Lung (tissue), 12 donors: ENCODE results near the gene DOCK10. TPM values are rescaled to one million over a fixed set of nuclear protein-coding genes. Genes with fewer than 3 reads are reported as not detected.

Experiments used
- ATAC-seq: fragments of 200-7000 bp; cut with Tn5 transposase; one replicate; pipeline ENCODE4 v1.9.1; 2020; ENCODE audit warnings: moderate number of reproducible peaks; ENCODE audit not compliant: insufficient read depth, low FRiP score
- DNase-seq, 3 donors: peaks; one replicate each; pipeline ENCODE4 v3.0.0-alpha.2; 2013 to 2017
- H3K27ac ChIP-seq, 2 donors: one replicate each; pipeline ENCODE4 v1.5.1; 2013; ENCODE audit warnings: mild to moderate bottlenecking in 2 of 2, moderate library complexity in 2 of 2, control low read depth in 1 of 2, inconsistent platforms in 1 of 2, low read depth in 1 of 2, low read length in 1 of 2
- H3K27me3 ChIP-seq, 3 donors: one replicate each; pipeline ENCODE4 v1.5.1; 2013; ENCODE audit warnings: low read length in 2 of 3; ENCODE audit not compliant: control insufficient read depth in 3 of 3, insufficient read depth in 3 of 3
- H3K36me3 ChIP-seq, 4 donors: one replicate each; pipeline ENCODE4 v1.5.1; 2013; ENCODE audit warnings: low read length in 4 of 4, mild to moderate bottlenecking in 1 of 4, moderate library complexity in 1 of 4; ENCODE audit not compliant: control insufficient read depth in 4 of 4, insufficient read depth in 4 of 4
- H3K4me1 ChIP-seq, 5 donors: one replicate each; pipeline ENCODE4 v1.5.1; 2013; ENCODE audit warnings: low read length in 5 of 5, mild to moderate bottlenecking in 2 of 5, moderate library complexity in 1 of 5; ENCODE audit not compliant: control insufficient read depth in 5 of 5, insufficient read depth in 5 of 5
- H3K4me3 ChIP-seq: one replicate; pipeline ENCODE4 v1.5.1; 2013; ENCODE audit warnings: mild to moderate bottlenecking, control low read depth, moderate library complexity
- H3K9ac ChIP-seq, 2 donors: one replicate each; pipeline ENCODE4 v1.5.1; 2013; ENCODE audit warnings: low read length in 2 of 2, control low read depth in 1 of 2; ENCODE audit not compliant: insufficient read depth in 1 of 2
- H3K9me3 ChIP-seq, 4 donors: one replicate each; pipeline ENCODE4 v1.5.1; 2013; ENCODE audit warnings: low read length in 3 of 4, mild to moderate bottlenecking in 1 of 4, moderate library complexity in 1 of 4; ENCODE audit not compliant: control insufficient read depth in 4 of 4, insufficient read depth in 3 of 4
- WGBS, 2 donors: extraction: QIAGEN DNeasy Blood & Tissue Kit; methylation state at CpG; one replicate each; pipeline ENCODE4 v1.1.7; 2013; 5-methylcytosine and 5-hydroxymethylcytosine counted together
- polyA plus RNA-seq, 2 donors: library from polyadenylated mRNA; stranded (reverse); fragments of 200-250 nt; gene quantifications; one replicate each; pipeline ENCODE4 v1.2.1, GENCODE V29; 2013
- total RNA-seq, 2 donors: library from RNA; depleted of rRNA in 1 of 2; stranded (reverse); fragments of >200 nt in 1 of 2; gene quantifications; one replicate each; pipeline ENCODE4 v1.2.1, GENCODE V29; 2014 to 2021
- TF ChIP-seq, protein P1 (sequence below): IDR thresholded peaks from 2 replicates; pipeline ENCODE4 v1.5.1; 2012; ENCODE audit warnings: mild to moderate bottlenecking; ENCODE audit errors: control extremely low read depth, extremely low read depth
- donor health status: control.
- donor health status: control.
- donor health status: Bipolar disorder and iron deficiency.
- donor health status: healthy.
- donor health status: DM: yes; HTN: yes; CAD: no.

DOCK10 gene
- total and polyA plus RNA-seq, 4 donors = 3.1 to 39.8 (median 18.0) TPM

DNA sequence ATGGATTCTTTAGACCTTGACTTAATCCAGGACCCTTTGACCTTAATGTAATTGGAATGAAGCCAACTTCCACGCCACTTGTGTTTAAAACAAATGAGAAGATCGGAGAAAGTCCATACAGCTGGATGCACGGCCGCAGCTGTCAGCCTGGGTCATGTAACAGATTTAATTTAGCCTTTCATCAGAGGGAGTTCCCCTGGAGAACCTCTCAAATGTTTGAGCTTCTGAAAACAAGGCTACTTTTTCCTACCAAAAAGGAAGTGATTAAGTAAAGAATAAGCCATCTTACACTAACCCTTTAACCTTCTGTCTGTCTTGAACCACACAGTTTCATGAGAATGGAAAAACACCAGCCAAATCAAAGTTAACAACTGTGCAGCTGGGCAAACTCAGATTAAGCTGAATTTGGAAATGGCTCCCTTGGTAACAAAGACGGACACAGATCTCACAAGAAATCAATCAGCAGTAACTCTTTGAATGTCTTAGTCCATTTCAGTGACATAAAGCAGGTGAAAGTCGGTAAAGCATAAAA is 103.6 kb downstream of the DOCK10 start:
- DNase-seq (peak; percentile 42 to 62 (median 59)), ATAC-seq (no peak)
- Histone ChIP-seq H3K9me3 (no peaks in the 10 kb centered on the region), H3K4me3 (no peak overlapping the region), H3K27ac (no peak overlapping the region), H3K9ac (no peak overlapping the region), H3K36me3 (peaks cover 0 to 4% (median 0%) of the 10 kb centered on the region in 4 donors), H3K27me3 (no peaks in the 10 kb centered on the region), H3K4me1 (peaks cover 0 to 26% (median 6%) of the 10 kb centered on the region in 5 donors)
- WGBS, 2 donors = 42 to 56% methylated on average over 6 of the region's 6 CpGs
- TF ChIP-seq, protein P1, sequence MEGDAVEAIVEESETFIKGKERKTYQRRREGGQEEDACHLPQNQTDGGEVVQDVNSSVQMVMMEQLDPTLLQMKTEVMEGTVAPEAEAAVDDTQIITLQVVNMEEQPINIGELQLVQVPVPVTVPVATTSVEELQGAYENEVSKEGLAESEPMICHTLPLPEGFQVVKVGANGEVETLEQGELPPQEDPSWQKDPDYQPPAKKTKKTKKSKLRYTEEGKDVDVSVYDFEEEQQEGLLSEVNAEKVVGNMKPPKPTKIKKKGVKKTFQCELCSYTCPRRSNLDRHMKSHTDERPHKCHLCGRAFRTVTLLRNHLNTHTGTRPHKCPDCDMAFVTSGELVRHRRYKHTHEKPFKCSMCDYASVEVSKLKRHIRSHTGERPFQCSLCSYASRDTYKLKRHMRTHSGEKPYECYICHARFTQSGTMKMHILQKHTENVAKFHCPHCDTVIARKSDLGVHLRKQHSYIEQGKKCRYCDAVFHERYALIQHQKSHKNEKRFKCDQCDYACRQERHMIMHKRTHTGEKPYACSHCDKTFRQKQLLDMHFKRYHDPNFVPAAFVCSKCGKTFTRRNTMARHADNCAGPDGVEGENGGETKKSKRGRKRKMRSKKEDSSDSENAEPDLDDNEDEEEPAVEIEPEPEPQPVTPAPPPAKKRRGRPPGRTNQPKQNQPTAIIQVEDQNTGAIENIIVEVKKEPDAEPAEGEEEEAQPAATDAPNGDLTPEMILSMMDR = no peak

- H3K4me1 ChIP-seq = peaks cover 0 to 33% (median 6%) of the 10 kb centered on the region in 5 donors
- peaks cover 0 to 4% (median 0%) of the 10 kb centered on the region in 4 donors for H3K36me3 ChIP-seq
- TF ChIP-seq, protein P1 = no peak
- H3K4me3 ChIP-seq = no peak overlapping the region
- H3K27ac ChIP-seq = no peak overlapping the region
- no peaks in the 10 kb centered on the region for H3K9me3 ChIP-seq
- DNase-seq (no peak), ATAC-seq (no peak)
- no peaks in the 10 kb centered on the region for H3K27me3 ChIP-seq
- 31 to 66% methylated on average over 5 of the region's 5 CpGs for WGBS, 2 donors
- H3K9ac ChIP-seq = no peak overlapping the region
Observed at GRCh38 chr2:224937887-224938286, 104.4 kb downstream of the DOCK10 start.

GRCh38 chr2:224934526-224935188 is 107.6 kb downstream of the DOCK10 start:
- no peaks in the 10 kb centered on the region for H3K9me3 ChIP-seq
- ATAC-seq (no peak), DNase-seq (peak in 2 of 3 donors; percentile 63 to 69)
- TF ChIP-seq, protein P1 = no peak
- no peak overlapping the region for H3K4me3 ChIP-seq
- 74 to 82% methylated on average over 5 of the region's 5 CpGs for WGBS, 2 donors
- H3K9ac ChIP-seq = no peak overlapping the region
- peaks cover 0 to 10% (median 4%) of the 10 kb centered on the region in 4 donors for H3K36me3 ChIP-seq
- peaks cover 0 to 36% (median 6%) of the 10 kb centered on the region in 5 donors for H3K4me1 ChIP-seq
- H3K27ac ChIP-seq = no peak overlapping the region
- no peaks in the 10 kb centered on the region for H3K27me3 ChIP-seq
